Mesendoderm (in vitro differentiated cells): ENCODE results near the gene AMER3.

ENCODE experiments used
- DNase-seq: peaks from one replicate; pipeline ENCODE4 v3.0.0; 2013
- H2AK5ac ChIP-seq: 2 replicates; pipeline ENCODE4 v1.6.1; 2013; ENCODE audit warnings: low read length, inconsistent platforms
- H2BK120ac ChIP-seq: 2 replicates; pipeline ENCODE4 v1.6.1; 2013; ENCODE audit warnings: low read depth, mild to moderate bottlenecking, low read length, moderate library complexity, mixed read lengths
- H2BK15ac ChIP-seq: replicated peaks from 2 replicates; pipeline ENCODE4 v1.6.1; 2013; ENCODE audit warnings: low read depth, mild to moderate bottlenecking, moderate library complexity
- H2BK5ac ChIP-seq: 2 replicates; pipeline ENCODE4 v1.6.1; 2013; ENCODE audit warnings: low read length, inconsistent platforms
- H3K18ac ChIP-seq: 2 replicates; pipeline ENCODE4 v1.6.1; 2013; ENCODE audit warnings: mild to moderate bottlenecking, low read length, mixed read lengths
- H3K23ac ChIP-seq: one replicate; pipeline ENCODE4 v1.6.1; 2013; ENCODE audit warnings: low read length
- H3K27ac ChIP-seq: 2 replicates; pipeline ENCODE4 v1.5.1; 2013; ENCODE audit warnings: low read depth, mild to moderate bottlenecking, inconsistent platforms, low read length, moderate library complexity
- H3K27me3 ChIP-seq: 2 replicates; pipeline ENCODE4 v1.6.1; 2013; ENCODE audit warnings: low read length, control low read depth, mild to moderate bottlenecking, inconsistent platforms; ENCODE audit not compliant: insufficient read depth, poor library complexity
- H3K36me3 ChIP-seq: 2 replicates; pipeline ENCODE4 v1.6.1; 2013; ENCODE audit warnings: low read length, inconsistent platforms; ENCODE audit not compliant: control insufficient read depth, insufficient read depth
- H3K4ac ChIP-seq: one replicate; pipeline ENCODE4 v1.6.1; 2013; ENCODE audit warnings: low read depth, mild to moderate bottlenecking, low read length, moderate library complexity
- H3K4me1 ChIP-seq: 2 replicates; pipeline ENCODE4 v1.6.1; 2013; ENCODE audit warnings: low read depth, low read length, inconsistent platforms; ENCODE audit not compliant: control insufficient read depth
- H3K4me2 ChIP-seq: 2 replicates; pipeline ENCODE4 v1.6.1; 2013; ENCODE audit warnings: low read length
- H3K4me3 ChIP-seq: 2 replicates; pipeline ENCODE4 v1.5.1; 2013; ENCODE audit warnings: mild to moderate bottlenecking, low read length
- H3K56ac ChIP-seq: one replicate; pipeline ENCODE4 v1.6.1; 2013; ENCODE audit warnings: low read length
- H3K79me1 ChIP-seq: 2 replicates; pipeline ENCODE4 v1.6.1; 2013; ENCODE audit warnings: low read length, inconsistent platforms
- H3K79me2 ChIP-seq: 2 replicates; pipeline ENCODE4 v1.6.1; 2013; ENCODE audit warnings: mild to moderate bottlenecking, low read length; ENCODE audit not compliant: control insufficient read depth, insufficient read depth
- H3K9ac ChIP-seq: 2 replicates; pipeline ENCODE4 v1.6.1; 2013; ENCODE audit warnings: low read length, inconsistent platforms
- H4K5ac ChIP-seq: one replicate; pipeline ENCODE4 v1.6.1; 2013; ENCODE audit warnings: low read length
- H4K8ac ChIP-seq: one replicate; pipeline ENCODE4 v1.6.1; 2013; ENCODE audit warnings: low read depth, mild to moderate bottlenecking, control low read depth, low read length, moderate library complexity
- WGBS: extraction: QIAGEN DNeasy Blood & Tissue Kit; methylation state at CpG from one replicate; pipeline ENCODE4 v1.1.7; 2013; ENCODE audit warnings: low lambda C conversion rate, missing lambda C conversion rate; ENCODE audit not compliant: insufficient coverage; ENCODE audit errors: extremely low coverage; 5-methylcytosine and 5-hydroxymethylcytosine counted together

The AMER3 gene

GRCh38 chr2:130790804-130791616 lies 35.7 kb downstream of the AMER3 start:
- Histone ChIP-seq H3K79me2 (no peaks in the 10 kb centered on the region), H3K4me1 (peaks cover 1% of the 10 kb centered on the region), H3K36me3 (no peaks in the 10 kb centered on the region), H2BK120ac (no peak overlapping the region), H3K9ac (no peak overlapping the region), H3K4ac (no peak overlapping the region), H3K56ac (no peak overlapping the region), H3K23ac (no peak overlapping the region), H2BK5ac (no peak overlapping the region), H3K4me3 (no peak overlapping the region), H2AK5ac (no peak overlapping the region), H3K4me2 (no peak overlapping the region), H4K5ac (no peak overlapping the region), H3K27me3 (no peaks in the 10 kb centered on the region), H2BK15ac (no peak overlapping the region), H3K18ac (no peak overlapping the region), H3K27ac (no peak overlapping the region), H3K79me1 (no peaks in the 10 kb centered on the region), H4K8ac (no peak overlapping the region)
- DNase-seq: no peak
- no CpG with 5 or more reads among the region's 9 CpGs for WGBS

- H3K79me2 ChIP-seq: no peaks in the 10 kb centered on the region
- H3K4me2 ChIP-seq: no peak overlapping the region
- H2BK120ac ChIP-seq: no peak overlapping the region
- no peaks in the 10 kb centered on the region for H3K27me3 ChIP-seq
- H3K23ac ChIP-seq: no peak overlapping the region
- H3K9ac ChIP-seq: no peak overlapping the region
- peaks cover 4% of the 10 kb centered on the region for H3K4me1 ChIP-seq
- no peak for DNase-seq
- no peaks in the 10 kb centered on the region for H3K36me3 ChIP-seq
- no peak overlapping the region for H3K56ac ChIP-seq
- H2BK5ac ChIP-seq: no peak overlapping the region
- no peak overlapping the region for H3K27ac ChIP-seq
- no peak overlapping the region for H4K8ac ChIP-seq
- no CpG with 5 or more reads among the region's 4 CpGs for WGBS
- no peaks in the 10 kb centered on the region for H3K79me1 ChIP-seq
- H3K4ac ChIP-seq: no peak overlapping the region
- no peak overlapping the region for H3K4me3 ChIP-seq
- H2AK5ac ChIP-seq: no peak overlapping the region
- H3K18ac ChIP-seq: no peak overlapping the region
- H4K5ac ChIP-seq: no peak overlapping the region
- H2BK15ac ChIP-seq: no peak overlapping the region
Measured at GRCh38 chr2:130791617-130791939, 36.2 kb downstream of the AMER3 start.

DNA sequence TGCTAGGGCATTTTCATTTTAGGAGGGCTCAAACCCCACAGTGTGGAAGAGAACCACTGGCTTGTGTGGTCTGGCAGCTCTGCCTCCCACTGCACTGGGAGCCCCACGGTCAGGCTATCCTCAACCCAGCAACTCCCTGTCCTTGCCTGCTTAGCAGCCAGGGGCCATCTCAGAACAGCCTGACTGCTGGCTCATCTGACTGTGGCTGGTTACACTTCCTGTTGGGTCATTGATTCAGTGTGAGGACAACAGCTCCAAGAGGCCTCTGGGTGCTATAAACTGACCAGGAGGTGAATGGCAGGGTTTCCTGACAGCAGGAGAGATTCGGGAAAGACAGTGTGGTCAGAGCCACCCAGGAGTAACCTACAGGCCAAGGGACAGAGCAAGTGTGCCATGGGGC lies 40.1 kb downstream of the AMER3 start:
- H3K27ac ChIP-seq: no peak overlapping the region
- no peak overlapping the region for H3K4me2 ChIP-seq
- H3K18ac ChIP-seq: no peak overlapping the region
- H3K23ac ChIP-seq: no peak overlapping the region
- no peak overlapping the region for H2BK15ac ChIP-seq
- peak; percentile 18 for DNase-seq
- no peak overlapping the region for H2AK5ac ChIP-seq
- no CpG with 5 or more reads among the region's 2 CpGs for WGBS
- H2BK120ac ChIP-seq: no peak overlapping the region
- H3K79me1 ChIP-seq: no peaks in the 10 kb centered on the region
- no peak overlapping the region for H4K8ac ChIP-seq
- H3K79me2 ChIP-seq: no peaks in the 10 kb centered on the region
- no peaks in the 10 kb centered on the region for H3K27me3 ChIP-seq
- no peak overlapping the region for H3K9ac ChIP-seq
- H4K5ac ChIP-seq: no peak overlapping the region
- H3K4me1 ChIP-seq: peaks cover 4% of the 10 kb centered on the region
- H3K4ac ChIP-seq: no peak overlapping the region
- H3K4me3 ChIP-seq: no peak overlapping the region
- H3K56ac ChIP-seq: no peak overlapping the region
- no peak overlapping the region for H2BK5ac ChIP-seq
- H3K36me3 ChIP-seq: no peaks in the 10 kb centered on the region

GRCh38 chr2:130796290-130796689 lies 41.0 kb downstream of the AMER3 start:
- H2AK5ac ChIP-seq: no peak overlapping the region
- no peak overlapping the region for H3K4me2 ChIP-seq
- no peak overlapping the region for H3K56ac ChIP-seq
- no peak overlapping the region for H2BK15ac ChIP-seq
- H3K4me1 ChIP-seq: peaks cover 4% of the 10 kb centered on the region
- H3K4me3 ChIP-seq: no peak overlapping the region
- H3K4ac ChIP-seq: no peak overlapping the region
- peak; percentile 78 for DNase-seq
- H4K5ac ChIP-seq: no peak overlapping the region
- no peaks in the 10 kb centered on the region for H3K79me2 ChIP-seq
- H3K18ac ChIP-seq: no peak overlapping the region
- no peaks in the 10 kb centered on the region for H3K27me3 ChIP-seq
- H4K8ac ChIP-seq: no peak overlapping the region
- H3K23ac ChIP-seq: no peak overlapping the region
- no peaks in the 10 kb centered on the region for H3K79me1 ChIP-seq
- H3K9ac ChIP-seq: no peak overlapping the region
- H2BK5ac ChIP-seq: no peak overlapping the region
- no peak overlapping the region for H2BK120ac ChIP-seq
- H3K27ac ChIP-seq: no peak overlapping the region
- WGBS: no CpG with 5 or more reads among the region's 3 CpGs
- H3K36me3 ChIP-seq: no peaks in the 10 kb centered on the region

DNA sequence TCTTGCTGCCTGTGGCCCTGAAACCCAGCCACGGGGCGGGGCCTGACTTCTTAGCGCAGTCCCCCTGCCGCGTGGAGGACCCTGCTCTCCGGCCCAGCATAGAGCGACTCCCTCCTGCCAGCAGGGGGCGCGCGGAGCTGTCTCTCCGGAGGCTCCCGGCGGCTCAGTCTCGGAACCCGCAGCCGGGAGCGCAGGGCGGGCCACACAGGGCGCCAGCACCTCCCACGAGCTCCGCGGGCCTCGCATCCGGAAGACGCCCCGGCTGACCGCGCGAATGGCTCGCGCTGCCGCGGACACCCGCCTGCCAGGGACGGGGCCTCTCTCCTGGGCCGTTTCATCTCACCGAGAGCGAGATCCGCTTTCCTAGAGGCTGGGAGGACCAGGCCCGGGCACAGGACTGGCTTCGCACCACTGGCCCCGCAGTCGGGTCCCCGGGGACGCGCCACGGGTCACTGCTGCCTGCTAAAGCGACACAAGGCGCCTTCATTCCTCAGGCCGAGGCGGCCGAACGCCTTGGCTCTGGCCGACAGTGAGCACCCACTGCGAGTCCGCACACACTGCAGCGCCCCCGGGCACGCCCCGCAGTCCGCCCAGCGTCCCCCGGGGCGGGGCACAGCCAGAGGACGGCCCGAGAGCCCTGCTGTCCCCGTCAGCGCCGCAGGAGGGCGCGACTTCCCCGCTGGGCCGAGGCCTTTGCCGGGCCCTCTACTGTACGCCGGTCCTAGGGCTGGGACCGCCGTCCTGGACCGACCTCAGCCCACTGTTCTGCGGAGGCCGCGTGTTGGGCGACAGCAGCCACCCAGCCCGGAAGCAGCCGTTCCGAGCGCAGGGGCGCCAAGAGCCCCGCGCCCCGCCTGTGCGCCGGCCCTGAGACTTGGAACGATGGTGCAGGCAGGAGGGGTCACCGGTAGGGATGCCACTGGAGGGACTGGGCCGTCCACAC lies 42.4 kb downstream of the AMER3 start:
- Histone ChIP-seq H3K4me1 (peaks cover 4% of the 10 kb centered on the region), H3K79me2 (no peaks in the 10 kb centered on the region), H2AK5ac (no peak overlapping the region), H4K8ac (no peak overlapping the region), H3K56ac (peak overlapping the region; percentile 92), H3K36me3 (no peaks in the 10 kb centered on the region), H3K4me3 (peak overlapping the region; percentile 63), H3K27ac (no peak overlapping the region), H3K4ac (no peak overlapping the region), H2BK15ac (no peak overlapping the region), H3K4me2 (peak overlapping the region; percentile 84), H2BK5ac (no peak overlapping the region), H2BK120ac (no peak overlapping the region), H3K27me3 (no peaks in the 10 kb centered on the region), H3K18ac (no peak overlapping the region), H4K5ac (no peak overlapping the region), H3K79me1 (no peaks in the 10 kb centered on the region), H3K9ac (peak overlapping the region; percentile 74), H3K23ac (peak overlapping the region; percentile 37)
- no CpG with 5 or more reads among the region's 96 CpGs for WGBS
- peak; percentile 92 for DNase-seq
